HFF-Myc (cell line): ENCODE data around the gene LIN28A.

ENCODE experiments used
- DNase-seq: peaks from one replicate; pipeline ENCODE4 v3.0.0-alpha.2; 2011; ENCODE audit warnings: low read depth; ENCODE audit errors: extremely low read depth
- H3K4me3 ChIP-seq: replicated peaks from 2 replicates; pipeline ENCODE4 v1.5.1; 2011; ENCODE audit warnings: low read depth, mild to moderate bottlenecking, control low read depth, low read length
- CTCF ChIP-seq: IDR thresholded peaks from 2 replicates; pipeline ENCODE4 v1.5.1; 2012; ENCODE audit warnings: mild to moderate bottlenecking, low read depth, low read length, control low read depth; ENCODE audit errors: missing control alignments

Gene LIN28A

GRCh38 chr1:26452459-26453183 lies 42.0 kb downstream of the LIN28A start:
- no peak for DNase-seq
- TF ChIP-seq CTCF: no peak
- H3K4me3 ChIP-seq: no peak overlapping the region

- no peak overlapping the region for H3K4me3 ChIP-seq
- DNase-seq: no peak
- TF ChIP-seq CTCF: no peak
These were observed 48.5 kb downstream of the LIN28A start for GRCh38 chr1:26459148-26459547.

- DNase-seq: no peak
- TF ChIP-seq CTCF: no peak
- H3K4me3 ChIP-seq: no peak overlapping the region
These were observed 49.0 kb downstream of the LIN28A start for GRCh38 chr1:26459573-26460031.

GRCh38 chr1:26468911-26469310 lies 58.3 kb downstream of the LIN28A start:
- no peak for DNase-seq
- H3K4me3 ChIP-seq: no peak overlapping the region
- no peak for TF ChIP-seq CTCF

- no peak for TF ChIP-seq CTCF
- H3K4me3 ChIP-seq: no peak overlapping the region
- no peak for DNase-seq
These were observed 58.9 kb downstream of the LIN28A start for GRCh38 chr1:26469558-26469957.

- no peak for DNase-seq
- H3K4me3 ChIP-seq: peak overlapping the region; percentile 58
- no peak for TF ChIP-seq CTCF
These were observed 60.4 kb downstream of the LIN28A start for GRCh38 chr1:26470878-26471497.
